HG03097 (cell line): ENCODE measurements around the gene SLC25A28.

Source experiments
- ATAC-seq: cut with Tn5 transposase; IDR thresholded peaks from one replicate; pipeline ENCODE4 v1.9.1; 2021; ENCODE audit not compliant: unreplicated experiment, low FRiP score

SLC25A28 gene

DNA sequence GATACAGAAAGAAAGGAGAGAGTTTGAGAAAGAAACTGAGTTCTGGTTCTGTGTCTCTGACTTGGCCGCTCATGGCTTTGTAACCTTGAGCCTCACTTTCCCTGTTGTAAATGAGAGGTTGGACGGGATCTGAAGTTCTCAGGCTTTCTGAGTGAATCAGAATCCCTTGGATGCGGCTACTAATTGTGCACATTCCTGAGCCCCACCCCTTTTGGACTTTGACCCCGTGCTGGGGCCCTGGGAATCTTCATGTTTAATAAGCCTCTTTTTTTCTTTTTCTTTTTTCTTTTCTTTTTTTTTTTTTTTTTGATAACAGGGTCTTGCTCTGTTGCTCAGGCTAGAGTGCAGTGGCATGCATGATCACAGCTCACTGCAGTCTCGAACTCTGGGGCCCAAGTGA is 26.9 kb downstream of the SLC25A28 start:
- ATAC-seq, result no peak

DNA sequence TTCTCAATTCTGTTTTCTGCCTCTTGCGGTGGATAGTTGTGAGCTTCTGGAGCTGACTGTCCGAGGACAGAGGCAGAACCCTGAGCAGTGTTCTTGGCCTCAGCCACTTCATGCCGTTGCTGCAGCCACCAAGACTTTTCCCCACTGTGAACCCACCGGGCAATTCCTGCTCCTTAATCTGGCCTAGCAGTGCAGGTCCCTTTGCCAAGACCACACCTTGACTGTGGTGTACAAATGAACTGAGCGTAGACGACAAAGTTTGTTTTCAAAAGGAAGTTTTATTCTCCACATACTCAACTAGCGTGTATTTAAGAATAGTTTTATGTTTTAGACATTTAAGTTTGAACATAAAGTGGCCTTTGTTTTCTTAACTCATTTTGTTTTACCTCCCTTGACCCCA is 29.4 kb downstream of the SLC25A28 start:
- ATAC-seq, result no peak

DNA sequence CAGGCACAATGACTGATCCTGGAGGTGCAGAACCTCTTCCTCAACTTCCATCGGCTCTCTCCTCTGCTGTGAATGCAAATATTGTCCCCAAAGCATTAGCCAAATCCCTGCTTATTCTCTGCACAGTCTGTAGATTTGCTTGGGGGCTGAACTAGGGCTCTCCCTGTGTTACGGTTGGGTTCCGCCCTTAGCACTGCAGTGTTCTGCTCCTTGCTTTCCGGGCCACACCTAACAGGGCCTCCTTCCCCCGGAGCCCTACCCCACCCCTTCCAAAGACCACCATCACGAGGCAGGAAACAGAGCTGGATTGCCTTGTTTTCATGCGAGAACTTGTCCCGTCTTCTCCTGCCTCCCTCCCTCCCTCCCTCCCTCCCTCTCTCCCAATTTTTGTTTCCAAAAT is 36.6 kb downstream of the SLC25A28 start:
- no peak for ATAC-seq

DNA sequence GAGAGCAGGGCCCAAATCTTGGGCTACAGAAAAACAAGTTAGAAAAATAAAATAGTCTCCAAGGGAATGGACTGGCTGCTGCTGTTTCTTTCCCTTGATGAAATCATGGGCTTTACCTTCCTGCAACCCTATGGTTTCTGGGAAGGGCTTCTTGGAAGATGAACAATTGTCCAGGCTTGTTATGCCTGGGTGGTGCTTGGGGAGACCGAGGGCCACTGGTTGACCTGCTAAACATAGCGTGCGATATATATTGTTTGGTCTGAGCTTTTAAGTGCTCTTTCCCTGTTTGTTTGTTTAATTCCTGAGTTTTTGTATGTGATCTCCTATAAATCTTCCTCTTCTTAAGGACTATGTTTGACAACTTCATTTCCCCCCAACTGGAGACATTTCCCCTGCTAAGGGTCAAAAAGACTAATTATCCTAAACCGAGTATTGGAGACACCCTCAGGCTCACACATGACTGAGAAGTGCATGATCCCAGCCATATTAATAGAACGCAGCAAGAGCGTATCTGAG is 37.9 kb downstream of the SLC25A28 start:
- ATAC-seq, result no peak

DNA sequence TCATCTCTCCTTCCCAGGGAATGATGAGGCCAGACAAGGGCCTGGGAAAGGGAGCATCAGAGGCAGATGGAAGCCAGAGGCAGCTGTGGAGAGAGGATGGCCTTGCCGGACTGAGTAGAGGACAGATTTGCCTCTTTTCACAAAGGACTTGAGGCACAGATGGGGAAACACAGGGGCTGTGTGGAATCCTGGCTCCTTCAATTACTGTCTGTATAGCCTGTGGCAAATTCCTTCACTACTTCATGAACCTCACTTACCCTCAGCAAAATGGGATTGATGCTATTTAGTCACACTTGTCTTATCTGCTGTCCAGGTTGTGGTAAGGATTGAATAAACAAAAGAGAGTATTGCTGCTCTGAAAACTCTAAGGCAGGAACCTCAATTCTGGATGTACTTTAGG is 40.3 kb downstream of the SLC25A28 start:
- no peak for ATAC-seq

DNA sequence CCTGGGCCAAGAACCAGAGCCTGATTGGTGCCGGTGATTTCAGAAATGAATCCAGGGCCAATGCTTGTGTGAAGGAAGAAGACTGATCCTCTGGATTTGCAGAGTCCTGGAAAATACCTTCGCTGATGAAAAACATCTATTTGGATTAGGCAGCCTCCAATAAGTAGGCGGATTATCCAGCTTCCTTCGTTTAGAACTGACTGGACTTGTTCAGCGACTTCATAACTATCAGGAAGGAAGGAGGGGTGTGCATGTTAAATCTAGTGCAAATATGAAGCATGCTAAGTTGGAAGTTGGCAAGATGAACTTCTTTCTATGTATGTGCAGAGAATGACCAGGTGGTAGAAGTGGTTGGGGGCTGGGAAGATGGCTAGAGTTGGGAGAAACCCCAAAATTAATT is 46.4 kb downstream of the SLC25A28 start:
- ATAC-seq, result no peak

DNA sequence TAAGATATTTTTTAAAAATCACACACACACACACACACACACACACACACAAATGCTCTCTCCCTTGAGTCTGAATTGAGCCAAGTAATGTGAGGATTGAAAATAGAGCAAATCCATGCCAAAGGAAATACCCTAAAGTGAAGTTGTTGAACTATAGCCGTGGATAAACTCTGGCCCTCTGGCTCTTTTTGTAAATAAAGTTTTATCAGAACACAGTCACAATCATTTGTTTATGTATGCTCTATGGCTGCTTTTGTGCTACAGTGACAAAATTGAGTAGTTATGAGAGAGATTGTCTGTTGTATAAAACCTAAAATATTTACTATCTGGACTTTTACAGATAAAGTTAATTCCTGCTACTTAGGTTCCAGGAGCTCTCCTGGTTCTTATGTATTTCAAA is 48.4 kb downstream of the SLC25A28 start:
- no peak for ATAC-seq

DNA sequence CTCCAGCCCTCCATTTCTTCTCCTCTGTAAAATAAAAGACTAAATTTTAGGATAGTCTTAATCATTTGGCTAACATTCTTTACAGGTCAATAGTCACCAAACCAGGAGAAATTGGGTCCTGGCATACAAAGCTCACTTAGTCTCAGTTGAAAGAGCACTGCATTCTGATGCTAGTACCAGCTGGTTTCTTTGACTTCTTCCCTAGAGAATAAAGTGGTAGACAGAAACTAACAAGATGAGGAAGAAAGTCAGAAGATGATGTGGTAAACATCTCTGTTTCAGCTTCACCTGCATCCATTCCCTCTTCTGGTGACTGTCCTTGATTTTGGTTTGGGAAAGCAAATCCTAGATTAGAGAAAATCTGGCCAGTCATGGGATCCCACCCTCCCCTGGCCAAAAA is 50.3 kb downstream of the SLC25A28 start:
- no peak for ATAC-seq

DNA sequence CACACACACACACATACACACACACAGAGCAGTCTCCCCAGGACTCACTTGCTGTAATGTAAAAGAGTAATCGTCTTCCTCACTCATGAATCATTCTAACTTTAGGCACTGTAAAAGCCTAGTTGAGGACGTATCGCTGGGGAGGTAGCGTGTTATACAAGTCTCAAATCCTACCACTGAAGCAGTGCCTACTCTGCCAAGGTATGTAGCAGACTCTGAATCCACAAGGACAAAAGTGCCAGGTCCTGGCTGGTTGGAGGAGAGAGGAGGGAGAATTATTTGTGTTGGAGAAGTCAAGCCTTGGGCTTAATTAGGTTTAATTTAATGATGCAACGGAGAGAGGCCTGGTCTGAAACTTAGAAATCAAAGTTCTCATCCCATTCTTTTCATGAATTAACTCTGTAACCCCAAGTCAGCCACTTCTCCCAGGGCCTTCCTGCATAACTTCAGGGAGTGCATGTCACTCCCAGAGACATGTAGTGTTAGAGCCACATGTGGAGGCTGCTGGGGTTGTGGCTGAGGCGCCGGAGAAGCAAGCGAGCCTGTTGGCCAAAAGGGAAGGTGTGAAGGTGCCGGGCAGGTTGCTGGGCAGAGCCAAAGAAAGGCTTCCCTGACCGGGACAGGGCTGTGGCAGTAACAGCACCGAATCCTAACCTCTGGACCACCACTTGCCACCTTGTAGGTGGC is 50.8 kb downstream of the SLC25A28 start:
- no peak for ATAC-seq

DNA sequence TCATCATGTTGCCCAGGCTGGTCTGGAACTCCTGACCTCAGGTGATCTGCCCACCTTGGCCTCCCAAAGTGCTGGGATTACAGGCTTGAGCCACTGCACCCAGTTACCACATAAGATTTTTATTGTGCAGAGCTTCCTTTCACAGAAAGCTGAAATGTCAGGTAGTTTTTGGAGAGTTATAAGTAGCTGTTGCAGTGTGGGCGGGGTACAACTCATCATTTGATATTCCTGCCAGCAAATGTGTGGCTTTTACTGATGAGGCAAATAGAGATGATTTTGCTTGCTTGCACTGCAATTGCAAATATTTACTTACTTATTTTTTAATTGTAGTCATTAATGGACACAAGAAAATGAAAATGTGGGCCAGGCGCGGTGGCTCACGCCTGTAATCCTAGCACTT is 55.1 kb downstream of the SLC25A28 start:
- no peak for ATAC-seq

DNA sequence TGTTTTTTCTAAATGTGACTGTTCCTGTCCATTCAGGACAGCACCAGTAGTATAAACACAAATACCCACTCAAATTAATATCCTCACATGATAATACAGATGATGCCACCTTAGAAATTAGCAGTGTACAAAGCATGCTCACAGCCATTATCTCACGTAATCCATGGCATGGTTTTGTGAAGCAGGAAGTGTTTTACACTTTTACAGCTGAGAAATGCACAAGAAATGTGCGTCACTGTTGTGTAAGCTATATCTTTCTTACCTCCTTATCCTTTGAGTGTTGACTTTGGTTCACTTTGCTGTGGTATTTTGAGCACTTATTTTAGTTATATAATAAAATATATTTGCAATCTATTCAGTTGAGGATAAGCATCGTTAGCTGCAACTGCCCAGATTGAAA is 55.9 kb downstream of the SLC25A28 start:
- no peak for ATAC-seq

DNA sequence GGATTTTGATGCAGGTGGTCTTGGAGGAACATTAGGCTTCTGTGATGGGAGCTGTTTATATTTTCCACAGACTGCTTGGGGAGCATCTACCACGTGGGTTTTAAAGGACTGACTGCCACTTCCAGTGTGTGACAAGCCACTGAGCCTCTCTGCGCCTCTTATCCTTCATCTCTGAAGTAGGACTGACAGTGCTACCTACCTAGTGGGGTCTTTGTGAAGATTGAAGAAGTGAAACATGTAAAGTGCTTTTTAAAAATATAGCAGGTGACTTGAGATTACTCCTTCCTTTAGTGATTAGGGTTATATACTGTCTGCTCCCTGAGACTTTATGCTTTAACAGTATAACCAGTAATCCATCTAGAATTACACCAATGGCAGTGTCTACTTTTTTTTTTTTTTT is 57.6 kb downstream of the SLC25A28 start:
- ATAC-seq, result no peak
